SU-DHL-6 (cell line): ENCODE data around the gene GABBR2.

Source experiments
- H2AFZ ChIP-seq: fragments of 200-600 bp; sonication (generic); 2 replicates; pipeline ENCODE4 v1.6.1; 2014; ENCODE audit warnings: low read depth, mild to moderate bottlenecking, moderate library complexity, mixed read lengths, antibody characterized with exemption, low read length; ENCODE audit not compliant: severe bottlenecking
- H3F3A ChIP-seq: fragments of 200-600 bp; shearing (Covaris generic); 2 replicates; pipeline ENCODE4 v1.6.0; 2016; ENCODE audit warnings: antibody characterized with exemption, mild to moderate bottlenecking; ENCODE audit not compliant: insufficient read depth
- H3K27ac ChIP-seq: fragments of 200-600 bp; sonication (generic); 2 replicates; pipeline ENCODE4 v1.5.1; 2016; ENCODE audit warnings: low read depth, mild to moderate bottlenecking, low read length, moderate library complexity, mixed read lengths
- H3K27me3 ChIP-seq: fragments of 200-600 bp; sonication (generic), shearing (Covaris generic); 2 replicates; pipeline ENCODE4 v1.6.0; 2014; ENCODE audit warnings: mild to moderate bottlenecking, low read length
- H3K36me3 ChIP-seq: fragments of 200-600 bp; sonication (generic); 2 replicates; pipeline ENCODE4 v1.6.1; 2014; ENCODE audit warnings: mild to moderate bottlenecking, low read length, mixed read lengths
- H3K4me2 ChIP-seq: fragments of 300-600, 200-600 bp; shearing (Covaris generic), sonication (generic); 2 replicates; pipeline ENCODE4 v1.6.0; 2014; ENCODE audit warnings: low read length, low read depth, mild to moderate bottlenecking; ENCODE audit not compliant: poor library complexity, severe bottlenecking
- H3K4me3 ChIP-seq: fragments of 200-600 bp; sonication (generic); 2 replicates; pipeline ENCODE4 v1.5.1; 2014; ENCODE audit warnings: antibody characterized with exemption, low read length, mild to moderate bottlenecking, mixed read lengths; ENCODE audit not compliant: insufficient read depth, poor library complexity, severe bottlenecking
- H3K79me2 ChIP-seq: fragments of 200-600 bp; sonication (generic); 2 replicates; pipeline ENCODE4 v1.6.1; 2014; ENCODE audit warnings: mild to moderate bottlenecking, low read length, moderate library complexity; ENCODE audit not compliant: insufficient read depth
- H3K9ac ChIP-seq: fragments of 200-600 bp; sonication (generic); 2 replicates; pipeline ENCODE4 v1.7.0; 2014; ENCODE audit warnings: mild to moderate bottlenecking, low read length
- H3K9me2 ChIP-seq: fragments of 200-600 bp; sonication (generic); replicated peaks from 2 replicates; pipeline ENCODE4 v1.6.1; 2014; ENCODE audit warnings: low read length; ENCODE audit not compliant: insufficient read depth
- H3K9me3 ChIP-seq: fragments of 200-600 bp; sonication (generic); 2 replicates; pipeline ENCODE4 v1.6.1; 2014; ENCODE audit warnings: low read length, mixed read lengths; ENCODE audit not compliant: insufficient read depth
- H4K20me1 ChIP-seq: fragments of 200-600 bp; sonication (generic); 2 replicates; pipeline ENCODE4 v1.6.1; 2014; ENCODE audit warnings: low read depth, mild to moderate bottlenecking, antibody characterized with exemption, low read length, moderate library complexity, mixed read lengths
- EZH2phosphoT487 ChIP-seq: fragments of 200-600 bp; sonication (generic), shearing (Covaris generic); conservative IDR thresholded peaks from 2 replicates; pipeline ENCODE4 v1.6.1; 2018; ENCODE audit warnings: mild to moderate bottlenecking, antibody characterized with exemption, low read length, moderate library complexity, mixed read lengths
- TF ChIP-seq, protein P1 (sequence below): fragments of 200-600 bp; sonication (generic); IDR thresholded peaks from one replicate; pipeline ENCODE4 v1.5.1; 2017; ENCODE audit warnings: antibody characterized with exemption, mild to moderate bottlenecking, low read length, moderate library complexity; ENCODE audit not compliant: insufficient read depth, poor library complexity, severe bottlenecking

The GABBR2 gene

DNA sequence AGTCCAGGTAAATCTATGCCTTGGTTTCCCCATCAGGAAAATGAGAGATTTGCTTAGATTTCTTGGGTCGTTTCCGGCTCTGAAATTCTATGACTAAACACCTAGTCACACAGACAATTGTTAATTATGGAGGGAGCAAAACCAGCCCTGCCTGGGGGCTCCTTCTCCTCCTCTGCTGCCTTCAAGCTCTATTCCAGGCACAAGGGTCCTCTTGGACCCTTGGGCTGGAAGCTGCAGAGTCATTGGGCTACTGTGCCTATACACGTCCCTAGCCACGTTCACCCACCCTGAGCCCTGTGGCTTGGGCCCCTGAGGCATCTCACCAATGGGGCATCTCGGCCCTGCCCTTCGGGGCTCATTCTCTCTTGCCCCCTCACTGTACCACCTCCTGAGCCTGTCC lies 379.5 kb downstream of the GABBR2 start:
- no peaks in the 10 kb centered on the region for H3F3A ChIP-seq
- no peaks in the 10 kb centered on the region for H3K36me3 ChIP-seq
- TF ChIP-seq, protein P1, sequence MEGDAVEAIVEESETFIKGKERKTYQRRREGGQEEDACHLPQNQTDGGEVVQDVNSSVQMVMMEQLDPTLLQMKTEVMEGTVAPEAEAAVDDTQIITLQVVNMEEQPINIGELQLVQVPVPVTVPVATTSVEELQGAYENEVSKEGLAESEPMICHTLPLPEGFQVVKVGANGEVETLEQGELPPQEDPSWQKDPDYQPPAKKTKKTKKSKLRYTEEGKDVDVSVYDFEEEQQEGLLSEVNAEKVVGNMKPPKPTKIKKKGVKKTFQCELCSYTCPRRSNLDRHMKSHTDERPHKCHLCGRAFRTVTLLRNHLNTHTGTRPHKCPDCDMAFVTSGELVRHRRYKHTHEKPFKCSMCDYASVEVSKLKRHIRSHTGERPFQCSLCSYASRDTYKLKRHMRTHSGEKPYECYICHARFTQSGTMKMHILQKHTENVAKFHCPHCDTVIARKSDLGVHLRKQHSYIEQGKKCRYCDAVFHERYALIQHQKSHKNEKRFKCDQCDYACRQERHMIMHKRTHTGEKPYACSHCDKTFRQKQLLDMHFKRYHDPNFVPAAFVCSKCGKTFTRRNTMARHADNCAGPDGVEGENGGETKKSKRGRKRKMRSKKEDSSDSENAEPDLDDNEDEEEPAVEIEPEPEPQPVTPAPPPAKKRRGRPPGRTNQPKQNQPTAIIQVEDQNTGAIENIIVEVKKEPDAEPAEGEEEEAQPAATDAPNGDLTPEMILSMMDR: no peak
- TF ChIP-seq EZH2phosphoT487: no peak

DNA sequence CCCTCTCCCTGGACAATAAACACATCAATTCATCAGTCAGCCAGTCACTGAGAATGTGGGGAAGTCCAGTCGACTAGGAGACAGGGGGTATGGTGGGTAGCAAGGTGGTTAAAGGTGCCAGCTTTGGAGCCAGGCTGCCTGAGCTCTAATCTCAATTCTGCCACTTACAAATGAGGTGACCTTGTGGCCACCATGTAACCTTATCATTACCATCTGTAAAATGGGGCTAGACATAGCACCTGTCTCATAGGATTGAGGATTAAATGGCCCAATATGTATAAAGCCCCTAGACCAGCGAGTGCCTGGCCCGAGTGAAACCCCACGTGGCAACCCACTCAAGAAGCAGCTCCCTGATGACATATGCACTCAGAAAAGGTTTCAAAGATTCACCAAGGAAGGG lies 380.0 kb downstream of the GABBR2 start:
- no peak overlapping the region for H2AFZ ChIP-seq
- H3K79me2 ChIP-seq: no peaks in the 10 kb centered on the region
- H3K27ac ChIP-seq: no peak overlapping the region
- H4K20me1 ChIP-seq: no peaks in the 10 kb centered on the region
- no peak overlapping the region for H3K9ac ChIP-seq
- no peaks in the 10 kb centered on the region for H3K9me3 ChIP-seq
- no peak overlapping the region for H3K4me3 ChIP-seq
- no peaks in the 10 kb centered on the region for H3K36me3 ChIP-seq
- H3F3A ChIP-seq: no peaks in the 10 kb centered on the region
- no peak overlapping the region for H3K4me2 ChIP-seq
- no peaks in the 10 kb centered on the region for H3K27me3 ChIP-seq
- TF ChIP-seq, protein P1: no peak
- no peak for TF ChIP-seq EZH2phosphoT487
- H3K9me2 ChIP-seq: no peaks in the 10 kb centered on the region

More for the DNA sequence above, 379.5 kb downstream of the GABBR2 start:
- H3K79me2 ChIP-seq: no peaks in the 10 kb centered on the region
- no peak overlapping the region for H3K27ac ChIP-seq
- H3K9ac ChIP-seq: no peak overlapping the region
- H3K9me2 ChIP-seq: no peaks in the 10 kb centered on the region
- H3K9me3 ChIP-seq: no peaks in the 10 kb centered on the region
- no peak overlapping the region for H2AFZ ChIP-seq
- no peaks in the 10 kb centered on the region for H3K27me3 ChIP-seq
- no peaks in the 10 kb centered on the region for H4K20me1 ChIP-seq
- no peak overlapping the region for H3K4me2 ChIP-seq
- H3K4me3 ChIP-seq: no peak overlapping the region

GRCh38 chr9:98328141-98328540 lies 380.6 kb downstream of the GABBR2 start:
- TF ChIP-seq EZH2phosphoT487: no peak
- TF ChIP-seq, protein P1: no peak
- H2AFZ ChIP-seq: no peak overlapping the region
- no peaks in the 10 kb centered on the region for H3F3A ChIP-seq

DNA sequence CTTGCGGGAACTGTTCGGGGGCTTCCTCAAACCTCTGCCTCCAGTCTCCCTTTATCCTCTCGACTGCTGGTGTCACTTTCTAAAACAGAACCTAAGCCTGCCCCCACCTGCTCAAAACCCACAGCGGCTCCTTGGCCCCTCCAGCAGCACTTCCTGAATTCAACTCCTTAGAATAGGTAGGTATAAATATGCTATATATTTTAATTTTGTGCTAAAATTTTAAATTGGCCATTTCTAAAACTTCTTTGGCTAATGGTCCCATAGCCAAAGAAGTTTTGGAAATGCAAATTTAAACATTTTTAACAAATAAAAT lies 381.5 kb downstream of the GABBR2 start:
- H3K4me2 ChIP-seq: no peak overlapping the region
- H3K27ac ChIP-seq: no peak overlapping the region
- H3K4me3 ChIP-seq: no peak overlapping the region
- no peaks in the 10 kb centered on the region for H3K9me2 ChIP-seq
- H3K79me2 ChIP-seq: no peaks in the 10 kb centered on the region
- H3K9ac ChIP-seq: no peak overlapping the region
- no peak overlapping the region for H2AFZ ChIP-seq
- no peaks in the 10 kb centered on the region for H4K20me1 ChIP-seq
- no peaks in the 10 kb centered on the region for H3F3A ChIP-seq
- H3K36me3 ChIP-seq: no peaks in the 10 kb centered on the region
- H3K27me3 ChIP-seq: no peaks in the 10 kb centered on the region
- H3K9me3 ChIP-seq: no peaks in the 10 kb centered on the region
- no peak for TF ChIP-seq EZH2phosphoT487
- TF ChIP-seq, protein P1: no peak

More at GRCh38 chr9:98328141-98328540, 380.6 kb downstream of the GABBR2 start:
- H3K27ac ChIP-seq: no peak overlapping the region
- H3K9me3 ChIP-seq: no peaks in the 10 kb centered on the region
- no peaks in the 10 kb centered on the region for H3K27me3 ChIP-seq
- H3K4me3 ChIP-seq: no peak overlapping the region
- no peaks in the 10 kb centered on the region for H3K9me2 ChIP-seq
- H3K79me2 ChIP-seq: no peaks in the 10 kb centered on the region
- no peaks in the 10 kb centered on the region for H4K20me1 ChIP-seq
- no peaks in the 10 kb centered on the region for H3K36me3 ChIP-seq
- no peak overlapping the region for H3K4me2 ChIP-seq
- H3K9ac ChIP-seq: no peak overlapping the region
